Activated CD4-positive, alpha-beta T cell treated with anti-CD3 and anti-CD28 coated beads, Interleukin-2, amount 50 U/mL, for 16 hours (primary cell): Measurements from ENCODE around the gene PRKCZ.

ENCODE experiments used
- DNase-seq: peaks from one replicate; pipeline ENCODE4 v3.0.0-alpha.2; 2020

The PRKCZ gene

GRCh38 chr1:2124446-2125198, 74.4 kb downstream of the PRKCZ start:
- no peak for DNase-seq

GRCh38 chr1:2125350-2126211, 75.4 kb downstream of the PRKCZ start:
- DNase-seq = no peak

- no peak for DNase-seq
Observed at GRCh38 chr1:2126331-2127186, 76.3 kb downstream of the PRKCZ start.

GRCh38 chr1:2127187-2128145, 77.3 kb downstream of the PRKCZ start:
- no peak for DNase-seq

GRCh38 chr1:2128189-2128901, 78.1 kb downstream of the PRKCZ start:
- DNase-seq = no peak

GRCh38 chr1:2129256-2129943, 79.2 kb downstream of the PRKCZ start:
- DNase-seq = no peak

- DNase-seq = no peak
Observed at GRCh38 chr1:2130156-2130555, 79.9 kb downstream of the PRKCZ start.

- no peak for DNase-seq
Observed at GRCh38 chr1:2130871-2131289, 80.7 kb downstream of the PRKCZ start.

GRCh38 chr1:2132222-2133038, 82.2 kb downstream of the PRKCZ start:
- DNase-seq = no peak

- DNase-seq = peak; percentile 96
Observed at GRCh38 chr1:2133039-2133878, 83.0 kb downstream of the PRKCZ start.

- DNase-seq = no peak
Observed at GRCh38 chr1:2133879-2134215, 83.6 kb downstream of the PRKCZ start.

GRCh38 chr1:2134266-2134620, 84.0 kb downstream of the PRKCZ start:
- no peak for DNase-seq

GRCh38 chr1:2134621-2135307, 84.6 kb downstream of the PRKCZ start:
- no peak for DNase-seq

GRCh38 chr1:2135441-2135841, 85.2 kb downstream of the PRKCZ start:
- DNase-seq = no peak

GRCh38 chr1:2135941-2136340, 85.7 kb downstream of the PRKCZ start:
- no peak for DNase-seq

GRCh38 chr1:2136386-2137235, 86.4 kb downstream of the PRKCZ start:
- no peak for DNase-seq
